SH-SY5Y (cell line): ENCODE measurements around the gene CCNY.

Experiments used
- GATA2 ChIP-seq: IDR thresholded peaks from 2 replicates; pipeline ENCODE4 v1.6.1; 2011; ENCODE audit warnings: mild to moderate bottlenecking, low read depth, low read length
- GATA3 ChIP-seq: IDR thresholded peaks from 2 replicates; pipeline ENCODE4 v1.6.1; 2011; ENCODE audit warnings: low read depth, mild to moderate bottlenecking, low read length, moderate library complexity

DNA sequence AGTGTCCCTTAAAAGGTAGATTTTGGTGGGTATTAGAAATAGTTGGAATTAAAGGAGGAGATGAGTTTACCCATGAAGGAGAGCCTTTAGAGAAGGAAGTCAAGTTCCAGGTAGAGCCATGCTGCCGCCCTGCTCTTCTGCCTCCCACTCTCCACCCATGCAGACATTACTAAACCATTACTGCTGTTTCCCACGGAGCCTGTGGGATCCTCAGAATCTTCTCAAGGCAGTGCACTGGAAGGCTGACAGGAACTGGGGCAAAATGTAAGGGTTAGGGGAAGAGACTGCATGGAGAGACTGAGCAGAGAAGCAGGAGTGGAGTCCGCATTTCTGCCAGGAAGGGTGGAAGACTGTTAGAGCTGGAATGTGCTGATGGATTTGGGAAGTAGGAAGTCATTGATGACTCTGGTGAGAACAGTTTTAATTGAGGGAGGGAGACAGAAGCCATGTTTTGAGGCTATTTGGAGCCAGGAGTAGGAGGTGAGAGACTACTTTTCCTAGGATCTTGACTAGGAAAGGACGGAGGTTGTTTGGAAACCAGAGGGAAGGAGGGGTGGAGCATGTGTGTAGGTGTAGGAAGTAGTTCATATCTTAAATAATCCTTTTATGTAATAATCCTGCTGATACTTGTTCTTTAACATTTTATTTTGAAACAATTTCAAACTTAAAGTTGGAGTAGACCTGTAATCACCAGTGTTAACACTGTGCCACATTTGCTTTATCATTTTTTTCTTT lies 109.0 kb downstream of the CCNY start:
- TF ChIP-seq GATA3 (no peak), GATA2 (no peak)
